KOPT-K1 (cell line): ENCODE measurements around the gene CPLANE2.
A peak's percentile ranks its signal among the peaks of the same experiment; 100 is the strongest.
"Not testable (repeated sequence)": the region's sequence is repeated elsewhere in the genome, so short reads cannot be mapped to it uniquely, and the experiment has no call there.

Experiments
- H3K27ac ChIP-seq: fragments of 200-600 bp; sonication (generic); 2 replicates; pipeline ENCODE4 v1.5.1; 2016; ENCODE audit warnings: antibody characterized with exemption, mild to moderate bottlenecking, low read depth, low read length; ENCODE audit not compliant: poor library complexity, severe bottlenecking
- H3K36me3 ChIP-seq: fragments of 200-600 bp; sonication (generic); 2 replicates; pipeline ENCODE4 v1.5.1; 2017; ENCODE audit warnings: antibody characterized with exemption, mild to moderate bottlenecking, low read length, moderate library complexity; ENCODE audit not compliant: insufficient read depth
- H3K9me3 ChIP-seq: fragments of 200-600 bp; sonication (generic); 2 replicates; pipeline ENCODE4 v1.5.1; 2017; ENCODE audit warnings: antibody characterized with exemption, low read length, mild to moderate bottlenecking; ENCODE audit not compliant: insufficient read depth, poor library complexity, severe bottlenecking

CPLANE2 gene

GRCh38 chr1:16236511-16237342, at the start of gene CPLANE2:
CPLANE2 (minus strand) TSS chr1:16237183; CDS start chr1:16236742, 441 bp downstream.
- Histone ChIP-seq H3K9me3 (no peaks in the 10 kb centered on the region), H3K27ac (peak within 1 kb of the TSS; percentile 63), H3K36me3 (no peaks in the 10 kb centered on the region)

- peaks cover 51% of the 10 kb centered on the region for H3K36me3 ChIP-seq
- no peaks in the 10 kb centered on the region for H3K9me3 ChIP-seq
- no peak overlapping the region for H3K27ac ChIP-seq
These were observed 49.1 kb upstream of the CPLANE2 start for GRCh38 chr1:16286122-16286521.

- Histone ChIP-seq H3K27ac (no peak overlapping the region), H3K36me3 (peaks cover 18% of the 10 kb centered on the region; the same call in 1 of the 2 replicates), H3K9me3 (no peaks in the 10 kb centered on the region)
These were observed 44.8 kb upstream of the CPLANE2 start for GRCh38 chr1:16281765-16282164.

- Histone ChIP-seq H3K27ac (no peak overlapping the region), H3K9me3 (no peaks in the 10 kb centered on the region), H3K36me3 (peaks cover 15% of the 10 kb centered on the region)
These were observed 42.2 kb upstream of the CPLANE2 start for GRCh38 chr1:16279186-16279585.

- Histone ChIP-seq H3K36me3 (peaks cover 19% of the 10 kb centered on the region), H3K27ac (no peak overlapping the region), H3K9me3 (no peaks in the 10 kb centered on the region)
These were observed 39.5 kb upstream of the CPLANE2 start for GRCh38 chr1:16276302-16277030.

- peaks cover 24% of the 10 kb centered on the region for H3K36me3 ChIP-seq
- no peak overlapping the region for H3K27ac ChIP-seq
- H3K9me3 ChIP-seq: no peaks in the 10 kb centered on the region
These were observed 38.6 kb upstream of the CPLANE2 start for GRCh38 chr1:16275591-16275990.

GRCh38 chr1:16267690-16268180, 30.8 kb upstream of the CPLANE2 start:
- Histone ChIP-seq H3K36me3 (peaks cover 5% of the 10 kb centered on the region), H3K9me3 (no peaks in the 10 kb centered on the region), H3K27ac (no peak overlapping the region)

GRCh38 chr1:16266411-16267118, 29.6 kb upstream of the CPLANE2 start:
- Histone ChIP-seq H3K36me3 (peaks cover 5% of the 10 kb centered on the region), H3K9me3 (no peaks in the 10 kb centered on the region), H3K27ac (no peak overlapping the region)

GRCh38 chr1:16262067-16262466, 25.1 kb upstream of the CPLANE2 start:
- Histone ChIP-seq H3K36me3 (peaks cover 3% of the 10 kb centered on the region), H3K27ac (no peak overlapping the region), H3K9me3 (no peaks in the 10 kb centered on the region)

GRCh38 chr1:16260814-16261213, 23.8 kb upstream of the CPLANE2 start:
- Histone ChIP-seq H3K9me3 (no peaks in the 10 kb centered on the region), H3K27ac (no peak overlapping the region), H3K36me3 (peaks cover 15% of the 10 kb centered on the region)

- Histone ChIP-seq H3K27ac (no peak overlapping the region), H3K9me3 (no peaks in the 10 kb centered on the region), H3K36me3 (peaks cover 37% of the 10 kb centered on the region)
These were observed 21.7 kb upstream of the CPLANE2 start for GRCh38 chr1:16258591-16259135.

- no peaks in the 10 kb centered on the region for H3K9me3 ChIP-seq
- H3K36me3 ChIP-seq: peaks cover 44% of the 10 kb centered on the region
- no peak overlapping the region for H3K27ac ChIP-seq
These were observed 21.0 kb upstream of the CPLANE2 start for GRCh38 chr1:16257968-16258367.

GRCh38 chr1:16257556-16257955, 20.6 kb upstream of the CPLANE2 start:
- H3K27ac ChIP-seq, H3K9me3 ChIP-seq: not testable (repeated sequence)
- H3K36me3 ChIP-seq: peaks cover 48% of the 10 kb centered on the region

GRCh38 chr1:16256478-16256877, 19.5 kb upstream of the CPLANE2 start:
- Histone ChIP-seq H3K36me3 (peaks cover 59% of the 10 kb centered on the region), H3K27ac (no peak overlapping the region), H3K9me3 (no peaks in the 10 kb centered on the region)
